OCI-LY7 (cell line): ENCODE data around the gene DNAJC25. TPM values are rescaled to one million over a fixed set of nuclear protein-coding genes. Genes with fewer than 3 reads are reported as not detected.

Experiments used
- Bru-seq: library from RNA; stranded (reverse); fragments of 400-500 nt; gene quantifications from one replicate; lab custom pipeline; 2021; lab: Mats Ljungman, UMichigan
- BruChase-seq, 2 experiments: library from RNA; stranded (reverse); fragments of 400-500 nt; gene quantifications; one replicate each; lab custom pipeline; 2021; lab: Mats Ljungman, UMichigan
- BruUV-seq: library from RNA; stranded (reverse); fragments of 400-500 nt; replicated peaks from 2 replicates; lab custom pipeline; 2021; lab: Mats Ljungman, UMichigan
- CTCF ChIA-PET: fragments of 300-600 bp; sonication (Branson Sonifier 250); formaldehyde crosslinking; loops from one replicate; lab custom pipeline; 2022; ENCODE audit warnings: antibody characterized with exemption; ENCODE audit not compliant: unreplicated experiment; lab: Charles Lee
- POLR2A ChIA-PET: fragments of 300-600 bp; sonication (Branson Sonifier 250); formaldehyde crosslinking; loops from one replicate; lab custom pipeline; 2022; ENCODE audit warnings: antibody characterized with exemption; lab: Charles Lee
- DNase-seq: peaks from one replicate; pipeline ENCODE4 v3.0.0-alpha.2; 2015; ENCODE audit warnings: low spot score
- H2AFZ ChIP-seq: fragments of 200-600 bp; sonication (generic), shearing (Covaris generic); 2 replicates; pipeline ENCODE4 v1.6.1; 2014; ENCODE audit warnings: mild to moderate bottlenecking, antibody characterized with exemption, low read length, moderate library complexity
- H3K27ac ChIP-seq: fragments of 200-600 bp; sonication (generic); 2 replicates; pipeline ENCODE4 v1.5.1; 2014; ENCODE audit warnings: mixed run types, low read depth, mild to moderate bottlenecking, moderate library complexity, low read length, inconsistent platforms; ENCODE audit not compliant: poor library complexity, severe bottlenecking
- H3K36me3 ChIP-seq: fragments of 200-600 bp; sonication (generic); 2 replicates; pipeline ENCODE4 v1.6.1; 2014; ENCODE audit warnings: mild to moderate bottlenecking, antibody characterized with exemption, low read length, moderate library complexity, mixed read lengths; ENCODE audit not compliant: insufficient read depth
- H3K4me1 ChIP-seq: fragments of 200-600 bp; sonication (generic); 2 replicates; pipeline ENCODE4 v1.5.1; 2014; ENCODE audit warnings: mild to moderate bottlenecking, low read length; ENCODE audit not compliant: insufficient read depth, poor library complexity, severe bottlenecking
- H3K4me2 ChIP-seq: fragments of 200-600 bp; sonication (generic); 2 replicates; pipeline ENCODE4 v1.6.1; 2014; ENCODE audit warnings: mild to moderate bottlenecking, low read length
- H3K4me3 ChIP-seq: fragments of 200-600 bp; sonication (generic); 2 replicates; pipeline ENCODE4 v1.5.1; 2014; ENCODE audit warnings: mild to moderate bottlenecking, low read depth, low read length; ENCODE audit not compliant: poor library complexity, severe bottlenecking
- H3K79me2 ChIP-seq: fragments of 200-600 bp; sonication (generic); 2 replicates; pipeline ENCODE4 v1.6.1; 2016; ENCODE audit warnings: low read depth, mild to moderate bottlenecking, low read length, moderate library complexity, mixed read lengths; ENCODE audit not compliant: insufficient read depth
- H3K9me2 ChIP-seq: fragments of 200-600 bp; sonication (generic); 2 replicates; pipeline ENCODE4 v1.6.1; 2016; ENCODE audit warnings: mild to moderate bottlenecking, low read length, mixed read lengths; ENCODE audit not compliant: insufficient read depth
- H3K9me3 ChIP-seq: fragments of 200-600 bp; sonication (generic); 2 replicates; pipeline ENCODE4 v1.6.1; 2014; ENCODE audit warnings: mild to moderate bottlenecking, mixed run types, low read length, mixed read lengths
- H4K20me1 ChIP-seq: fragments of 200-600 bp; sonication (generic); 2 replicates; pipeline ENCODE4 v1.6.1; 2014; ENCODE audit warnings: mild to moderate bottlenecking, antibody characterized with exemption, low read length, moderate library complexity, mixed read lengths; ENCODE audit not compliant: insufficient read depth
- EZH2phosphoT487 ChIP-seq: fragments of 200-600 bp; sonication (generic); IDR thresholded peaks from 2 replicates; pipeline ENCODE4 v1.6.1; 2018; ENCODE audit warnings: low read depth, borderline replicate concordance, mild to moderate bottlenecking, mixed run types, antibody characterized with exemption, low read length, moderate library complexity, mixed read lengths
- intact Hi-C: fragments of 100-400 bp; cut with micrococcal nuclease; formaldehyde crosslinking; loops from one replicate; pipeline ENCODE4 v1.10.0; 2022; ENCODE audit not compliant: unreplicated experiment
- long read RNA-seq: library from polyadenylated mRNA; stranded (forward); transcript quantifications from one replicate; pipeline ENCODE4 v2.0.0, GENCODE V29; 2022
- total RNA-seq, 2 experiments: library from RNA; depleted of rRNA in 1 of 2; stranded (reverse); fragments of >200 nt in 1 of 2; shearing (Covaris generic) in 1 of 2; gene quantifications; 2 replicates each; pipeline ENCODE4 v1.2.3, GENCODE V29; 2014 to 2022
- TF ChIP-seq, protein P1 (sequence below): fragments of 200-600 bp; sonication (generic); conservative IDR thresholded peaks from 2 replicates; pipeline ENCODE4 v1.5.1; 2014; ENCODE audit warnings: mild to moderate bottlenecking, antibody characterized with exemption, low read length, moderate library complexity, mixed read lengths

The DNAJC25 gene
- 4.9 and 5.8 TPM in 2 replicates for total RNA-seq (2014; rRNA removed; shearing (Covaris generic))
- 6.5 and 7.0 TPM in 2 replicates for total RNA-seq (2022)
- Bru-seq, nascent RNA: percentile 89 among the genes with signal in this experiment
- BruChase-seq, experiment 1, labeled RNA remaining after a 6-hour chase: percentile 88 among the genes with signal in this experiment
- BruChase-seq, experiment 2, labeled RNA remaining after a 2-hour chase: percentile 89 among the genes with signal in this experiment
- long read RNA-seq, partial matches to known transcripts: 4 of 11 reads
- long read RNA-seq, other reads (novel, unspliced or antisense): 2 of 11 reads

DNA sequence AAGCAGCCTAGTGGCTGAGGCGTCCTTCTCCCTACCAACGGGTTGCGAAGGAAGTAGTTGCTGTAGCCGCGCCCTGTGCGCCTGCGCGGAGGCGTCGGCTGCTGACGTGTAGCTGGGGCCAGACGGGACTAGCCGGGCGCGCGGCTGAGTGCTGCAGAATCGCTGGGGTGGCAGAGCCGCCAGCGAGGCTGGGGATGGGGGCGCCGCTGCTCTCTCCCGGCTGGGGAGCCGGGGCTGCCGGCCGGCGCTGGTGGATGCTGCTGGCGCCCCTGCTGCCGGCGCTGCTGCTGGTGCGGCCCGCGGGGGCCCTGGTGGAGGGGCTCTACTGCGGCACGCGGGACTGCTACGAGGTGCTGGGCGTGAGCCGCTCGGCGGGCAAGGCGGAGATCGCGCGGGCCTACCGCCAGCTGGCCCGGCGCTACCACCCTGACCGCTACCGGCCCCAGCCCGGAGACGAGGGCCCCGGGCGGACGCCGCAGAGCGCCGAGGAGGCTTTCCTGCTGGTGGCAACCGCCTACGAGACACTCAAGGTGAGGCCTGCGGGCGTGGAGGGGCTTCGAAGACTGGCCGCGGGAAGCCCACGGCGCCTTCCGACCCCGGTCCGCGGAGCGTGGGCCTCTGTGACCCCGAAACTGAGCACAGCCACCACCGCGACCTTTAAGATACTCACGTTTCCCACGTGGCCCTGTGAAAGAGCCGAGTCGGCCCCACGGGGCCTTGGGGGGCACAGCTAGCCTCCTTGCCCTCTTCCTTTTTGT is at the start of gene DNAJC25:
DNAJC25 (plus strand) TSS at position 121 of the 758 bp plus-strand sequence; CDS start at position 195, 74 bp downstream.
- Histone ChIP-seq H2AFZ (peak within 1 kb of the TSS; percentile 99), H3K36me3 (peaks cover 21% of the 10 kb centered on the region), H3K9me3 (no peaks in the 10 kb centered on the region), H3K79me2 (peaks cover 48% of the 10 kb centered on the region), H3K4me2 (peak within 1 kb of the TSS; percentile 93), H3K9me2 (no peaks in the 10 kb centered on the region), H3K4me3 (peak within 1 kb of the TSS; percentile 88), H3K4me1 (peaks cover 26% of the 10 kb centered on the region), H3K27ac (peak within 1 kb of the TSS; percentile 59), H4K20me1 (peaks cover 10% of the 10 kb centered on the region; the same call in 1 of the 2 replicates)
- ChIA-PET POLR2A (interaction anchor here (0.8 to 1.6 kb wide), 4 partner anchors 15 to 148 kb away, joined by 3 to 4 read pairs (median 3); partner anchors contain the start of gene ECPAS), CTCF (no interaction called here)
- intact Hi-C loops: loop anchor here (1.0 to 2.0 kb wide), 4 partner anchors 31 to 701 kb away; partner anchors contain the start of genes ECPAS, PTBP3 and UGCG
- peak; percentile 99 for DNase-seq
- no peak for TF ChIP-seq EZH2phosphoT487
- TF ChIP-seq, protein P1, sequence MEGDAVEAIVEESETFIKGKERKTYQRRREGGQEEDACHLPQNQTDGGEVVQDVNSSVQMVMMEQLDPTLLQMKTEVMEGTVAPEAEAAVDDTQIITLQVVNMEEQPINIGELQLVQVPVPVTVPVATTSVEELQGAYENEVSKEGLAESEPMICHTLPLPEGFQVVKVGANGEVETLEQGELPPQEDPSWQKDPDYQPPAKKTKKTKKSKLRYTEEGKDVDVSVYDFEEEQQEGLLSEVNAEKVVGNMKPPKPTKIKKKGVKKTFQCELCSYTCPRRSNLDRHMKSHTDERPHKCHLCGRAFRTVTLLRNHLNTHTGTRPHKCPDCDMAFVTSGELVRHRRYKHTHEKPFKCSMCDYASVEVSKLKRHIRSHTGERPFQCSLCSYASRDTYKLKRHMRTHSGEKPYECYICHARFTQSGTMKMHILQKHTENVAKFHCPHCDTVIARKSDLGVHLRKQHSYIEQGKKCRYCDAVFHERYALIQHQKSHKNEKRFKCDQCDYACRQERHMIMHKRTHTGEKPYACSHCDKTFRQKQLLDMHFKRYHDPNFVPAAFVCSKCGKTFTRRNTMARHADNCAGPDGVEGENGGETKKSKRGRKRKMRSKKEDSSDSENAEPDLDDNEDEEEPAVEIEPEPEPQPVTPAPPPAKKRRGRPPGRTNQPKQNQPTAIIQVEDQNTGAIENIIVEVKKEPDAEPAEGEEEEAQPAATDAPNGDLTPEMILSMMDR: no peak
- no TSS peak for BruUV-seq

DNA sequence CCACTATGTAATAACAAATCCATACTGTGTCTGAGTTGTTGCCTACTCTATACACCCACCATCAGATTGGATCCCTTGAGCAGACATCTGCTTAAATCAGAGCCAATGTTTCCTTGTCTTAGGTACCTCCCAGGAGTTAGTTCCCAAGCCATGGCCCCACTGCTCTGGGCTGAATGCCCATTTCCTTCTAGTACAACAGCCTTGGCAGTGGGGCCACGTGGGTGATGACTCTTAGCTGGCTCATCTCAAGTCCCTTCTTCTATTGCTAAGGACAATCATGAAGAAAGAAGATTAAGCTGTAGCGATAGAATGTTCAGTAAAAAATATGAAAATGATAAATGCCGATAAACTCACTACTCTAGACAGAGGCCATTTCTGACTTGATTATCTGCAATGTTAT is 48.2 kb upstream of the DNAJC25 start:
- H3K9me2 ChIP-seq: no peaks in the 10 kb centered on the region
- TF ChIP-seq, protein P1: no peak
- TF ChIP-seq EZH2phosphoT487: no peak
- CTCF ChIA-PET: no interaction called here
- BruUV-seq: no TSS peak
- POLR2A ChIA-PET: no interaction called here
- no peak for DNase-seq
- no peak overlapping the region for H3K4me3 ChIP-seq
- no peak overlapping the region for H2AFZ ChIP-seq
- H3K9me3 ChIP-seq: no peaks in the 10 kb centered on the region
- intact Hi-C loops: no loop called here
- no peaks in the 10 kb centered on the region for H4K20me1 ChIP-seq
- no peak overlapping the region for H3K27ac ChIP-seq
- no peak overlapping the region for H3K4me2 ChIP-seq
- H3K4me1 ChIP-seq: no peaks in the 10 kb centered on the region
- no peaks in the 10 kb centered on the region for H3K36me3 ChIP-seq
- H3K79me2 ChIP-seq: no peaks in the 10 kb centered on the region
